GM21390 (cell line): Measurements from ENCODE around the gene ESR1.

Source experiments
- ATAC-seq: cut with Tn5 transposase; IDR thresholded peaks from one replicate; pipeline ENCODE4 v1.9.1; 2021; ENCODE audit not compliant: unreplicated experiment

The ESR1 gene

DNA sequence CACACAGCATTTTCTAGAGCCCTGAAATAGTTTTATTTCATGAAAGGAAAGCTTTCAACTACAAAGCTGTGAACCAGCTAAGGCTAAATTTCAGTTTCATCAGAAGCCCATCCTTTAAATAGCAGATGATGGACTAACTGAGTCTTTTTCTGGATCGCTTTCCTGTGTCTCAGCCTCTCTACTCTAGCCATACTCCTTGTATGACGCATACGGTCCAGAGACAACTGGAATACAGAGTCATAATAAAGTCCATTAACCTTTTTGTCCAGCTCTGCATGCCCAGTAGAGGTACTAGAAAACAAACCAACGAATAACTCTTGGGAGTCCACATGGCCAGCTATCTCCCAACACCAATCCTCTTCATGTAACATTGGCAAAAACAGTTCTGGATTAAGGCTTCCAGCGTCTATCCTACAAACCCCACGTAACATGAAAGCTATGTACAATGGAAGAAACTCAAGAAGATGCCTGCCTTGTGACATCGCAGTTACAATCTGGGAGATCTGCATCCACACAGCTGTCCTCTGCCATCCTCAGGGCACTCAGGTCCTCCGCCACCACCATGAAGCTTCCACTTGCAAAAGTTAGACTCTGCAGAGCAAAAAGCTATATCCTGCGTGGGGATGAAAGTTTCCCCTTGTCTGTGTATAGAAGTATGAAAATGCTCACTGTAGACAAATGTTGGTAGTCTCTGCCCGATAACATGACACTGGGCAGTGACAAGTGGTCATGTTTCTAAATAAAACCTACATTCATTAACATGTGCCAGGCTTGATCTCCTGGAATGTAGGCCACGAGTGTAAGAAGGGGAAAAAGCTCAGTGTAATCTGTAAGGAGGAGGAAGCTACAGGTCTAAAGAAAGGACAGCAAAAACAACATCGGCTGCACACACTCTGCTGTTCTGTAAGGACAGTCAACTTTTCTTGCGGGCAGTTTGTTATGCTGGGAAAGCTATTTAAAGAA, 360.4 kb downstream of the ESR1 start:
- no peak for ATAC-seq

- ATAC-seq, result no peak
Measured at GRCh38 chr6:152170313-152170701, 362.8 kb downstream of the ESR1 start.

GRCh38 chr6:152170702-152171667, 363.5 kb downstream of the ESR1 start:
- peak; percentile 96 for ATAC-seq

- ATAC-seq, result no peak
Measured at GRCh38 chr6:152173321-152173720, 365.8 kb downstream of the ESR1 start.

GRCh38 chr6:152173957-152174356, 366.5 kb downstream of the ESR1 start:
- ATAC-seq, result no peak

DNA sequence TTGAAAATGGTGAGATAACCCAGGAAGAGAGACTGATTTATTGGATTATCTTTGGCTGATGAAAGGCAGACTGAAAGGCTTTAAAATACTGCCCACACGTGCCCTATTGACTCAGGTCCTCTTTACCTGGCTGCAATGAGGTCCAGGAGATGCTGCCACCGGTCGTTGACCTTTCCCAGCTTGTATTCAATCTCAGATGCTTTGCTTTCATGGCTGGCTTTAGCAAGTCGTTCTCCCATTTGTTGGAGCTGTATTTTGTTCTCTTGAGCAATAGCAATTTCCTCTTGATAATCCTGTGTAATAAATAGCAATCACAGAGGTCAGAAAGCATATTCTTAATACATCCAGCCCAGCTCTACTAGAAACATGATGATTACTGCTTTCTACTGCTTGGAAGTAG, 368.8 kb downstream of the ESR1 start:
- no peak for ATAC-seq
